SK-N-SH (cell line): ENCODE results near the gene NOL4. TPM values are rescaled to one million over a fixed set of nuclear protein-coding genes. Genes with fewer than 3 reads are reported as not detected.
A peak's percentile ranks its signal among the peaks of the same experiment; 100 is the strongest.

Experiments
- CTCF ChIA-PET: fragments of 300-600, 350-600 bp; formaldehyde crosslinking; extraction: SDS; loops from one replicate; lab custom pipeline; 2021; lab: Yijun Ruan, JAX
- POLR2A ChIA-PET: fragments of 350-600 bp; sonication (Branson Sonifier 250); formaldehyde crosslinking; extraction: SDS; loops from one replicate; lab custom pipeline; 2020; ENCODE audit warnings: antibody characterized with exemption, inconsistent platforms; lab: Yijun Ruan, JAX
- DNase-seq: peaks from one replicate; pipeline ENCODE4 v3.0.0; 2012
- H2AFZ ChIP-seq: fragments of 200-600 bp; sonication (generic); 2 replicates; pipeline ENCODE4 v1.8.1; 2016; ENCODE audit warnings: antibody characterized with exemption, mild to moderate bottlenecking, low read depth
- H3F3A ChIP-seq: fragments of 200-600 bp; sonication (generic); replicated peaks from 2 replicates; pipeline ENCODE3; 2016; ENCODE audit warnings: antibody characterized with exemption, mild to moderate bottlenecking; ENCODE audit not compliant: insufficient read depth
- H3K27ac ChIP-seq, 2 experiments: fragments of 200-500 bp in 1 of 2; fragments of 200-600 bp in 1 of 2; sonication (Bioruptor generic) in 1 of 2; sonication (generic), shearing (Covaris generic) in 1 of 2; 2 replicates each; pipeline versions ENCODE4 v1.5.1 to v1.6.1; 2014 to 2016; ENCODE audit warnings: low read depth in 2 of 2, inconsistent platforms in 1 of 2, low read length in 1 of 2, mild to moderate bottlenecking in 1 of 2, mixed read lengths in 1 of 2
- H3K27me3 ChIP-seq: fragments of 200-600 bp; sonication (generic), shearing (Covaris generic); 2 replicates; pipeline ENCODE4 v1.6.1; 2016; ENCODE audit warnings: mixed run types; ENCODE audit not compliant: insufficient read depth
- H3K36me3 ChIP-seq, 2 experiments: fragments of 200-500 bp in 1 of 2; fragments of 200-600 bp in 1 of 2; sonication (Bioruptor generic) in 1 of 2; sonication (generic) in 1 of 2; replicated peaks in 1 of 2; 2 replicates each; pipeline versions ENCODE3 to v1.5.1; 2014 to 2016; ENCODE audit warnings: low read length in 1 of 2, mild to moderate bottlenecking in 1 of 2; ENCODE audit not compliant: insufficient read depth in 2 of 2, control insufficient read depth in 1 of 2
- H3K4me1 ChIP-seq, 2 experiments: fragments of 200-500 bp in 1 of 2; fragments of 200-600 bp in 1 of 2; sonication (Bioruptor generic) in 1 of 2; sonication (generic), shearing (Covaris generic) in 1 of 2; 2 replicates each; pipeline versions ENCODE4 v1.5.1 to v1.6.1; 2014 to 2016; ENCODE audit warnings: low read depth in 1 of 2, low read length in 1 of 2, mixed run types in 1 of 2; ENCODE audit not compliant: insufficient read depth in 2 of 2, control insufficient read depth in 1 of 2
- H3K4me2 ChIP-seq: fragments of 200-600 bp; sonication (generic), shearing (Covaris generic); 2 replicates; pipeline ENCODE4 v1.6.1; 2017; ENCODE audit warnings: mixed run types
- H3K4me3 ChIP-seq, 2 experiments: fragments of 200-500 bp in 1 of 2; fragments of 200-600 bp in 1 of 2; sonication (Bioruptor generic) in 1 of 2; sonication (generic), shearing (Covaris generic) in 1 of 2; 2 replicates each; pipeline versions ENCODE4 v1.5.1 to v1.8.1; 2014 to 2016; ENCODE audit warnings: low read depth in 2 of 2, inconsistent platforms in 1 of 2, low read length in 1 of 2, mild to moderate bottlenecking in 1 of 2, mixed read lengths in 1 of 2, moderate library complexity in 1 of 2
- H3K79me2 ChIP-seq: fragments of 200-600 bp; sonication (generic); 2 replicates; pipeline ENCODE4 v1.8.1; 2017; ENCODE audit warnings: mild to moderate bottlenecking; ENCODE audit not compliant: insufficient read depth
- H3K9ac ChIP-seq: fragments of 200-600 bp; sonication (generic); 2 replicates; pipeline ENCODE4 v1.6.1; 2017; ENCODE audit warnings: mixed run types
- H3K9me2 ChIP-seq: fragments of 200-600 bp; sonication (generic); 2 replicates; pipeline ENCODE4 v1.6.1; 2017; ENCODE audit warnings: mixed run types
- H3K9me3 ChIP-seq: fragments of 200-600 bp; sonication (generic); 2 replicates; pipeline ENCODE4 v1.6.1; 2017; ENCODE audit warnings: mixed run types, mild to moderate bottlenecking, moderate library complexity
- H4K20me1 ChIP-seq: fragments of 200-600 bp; sonication (generic); 2 replicates; pipeline ENCODE4 v1.6.1; 2017; ENCODE audit warnings: mild to moderate bottlenecking, mixed run types; ENCODE audit not compliant: insufficient read depth
- CTCF ChIP-seq: fragments of 200-600 bp; sonication (generic); IDR thresholded peaks from 2 replicates; pipeline ENCODE4 v1.6.1; 2017; ENCODE audit warnings: antibody characterized with exemption, mild to moderate bottlenecking, moderate library complexity
- ELF1 ChIP-seq: IDR thresholded peaks from 2 replicates; pipeline ENCODE4 v1.4.0; 2012
- EP300 ChIP-seq, 2 experiments: IDR thresholded peaks; 2 replicates each; pipeline versions ENCODE4 v1.4.0 to v1.6.1; 2012; ENCODE audit warnings: borderline replicate concordance in 1 of 2, low read depth in 1 of 2, low read length in 1 of 2
- FOSL2 ChIP-seq: IDR thresholded peaks from 2 replicates; pipeline ENCODE4 v1.4.0; 2012; ENCODE audit warnings: low read depth, mild to moderate bottlenecking, moderate library complexity, borderline replicate concordance
- FOXJ3 ChIP-seq: sonication (generic); formaldehyde crosslinking; IDR thresholded peaks from 2 replicates; pipeline ENCODE4 v1.5.1; 2020; ENCODE audit warnings: mild to moderate bottlenecking, missing genetic modification reagents
- GATA2 ChIP-seq: sonication (generic); formaldehyde crosslinking; IDR thresholded peaks from 2 replicates; pipeline ENCODE4 v1.5.0; 2020; ENCODE audit warnings: mild to moderate bottlenecking, missing genetic modification reagents
- IRF3 ChIP-seq: fragments of 150-350 bp; IDR thresholded peaks from 2 replicates; pipeline ENCODE4 v1.6.1; 2016; ENCODE audit warnings: mild to moderate bottlenecking, low read depth, low read length
- JUND ChIP-seq: IDR thresholded peaks from 2 replicates; pipeline ENCODE4 v1.4.0; 2012
- MAX ChIP-seq: IDR thresholded peaks from 2 replicates; pipeline ENCODE4 v1.4.0; 2012; ENCODE audit warnings: low read depth
- MEF2A ChIP-seq: IDR thresholded peaks from 2 replicates; pipeline ENCODE4 v1.4.0; 2012; ENCODE audit warnings: low read depth, borderline replicate concordance
- MXI1 ChIP-seq: IDR thresholded peaks from 2 replicates; pipeline ENCODE4 v1.6.1; 2012; ENCODE audit warnings: mild to moderate bottlenecking, low read depth, low read length, improper control_type of control experiment
- NFIC ChIP-seq: IDR thresholded peaks from 2 replicates; pipeline ENCODE4 v1.4.0; 2012; ENCODE audit warnings: borderline replicate concordance
- NRF1 ChIP-seq: IDR thresholded peaks from 2 replicates; pipeline ENCODE4 v1.6.1; 2012; ENCODE audit warnings: low read depth, mild to moderate bottlenecking, low read length
- PBX3 ChIP-seq: IDR thresholded peaks from 2 replicates; pipeline ENCODE4; 2012
- POLR2AphosphoS5 ChIP-seq: IDR thresholded peaks from 2 replicates; pipeline ENCODE4 v1.6.1; 2012; ENCODE audit warnings: low read depth, low read length
- RAD21 ChIP-seq: IDR thresholded peaks from 2 replicates; pipeline ENCODE4 v1.6.1; 2012; ENCODE audit warnings: mild to moderate bottlenecking, low read length
- RCOR1 ChIP-seq: fragments of 150-350 bp; IDR thresholded peaks from 2 replicates; pipeline ENCODE4 v1.6.1; 2017; ENCODE audit warnings: antibody characterized with exemption, low read length
- RFX5 ChIP-seq: IDR thresholded peaks from 2 replicates; pipeline ENCODE4 v1.6.1; 2012; ENCODE audit warnings: mild to moderate bottlenecking, improper control_type of control experiment, low read length
- RXRA ChIP-seq: IDR thresholded peaks from 2 replicates; pipeline ENCODE4 v1.4.0; 2012; ENCODE audit warnings: low read depth, mild to moderate bottlenecking, borderline replicate concordance
- SMC3 ChIP-seq: IDR thresholded peaks from 2 replicates; pipeline ENCODE4 v1.6.1; 2012; ENCODE audit warnings: low read depth, low read length, improper control_type of control experiment
- TCF12 ChIP-seq: IDR thresholded peaks from 2 replicates; pipeline ENCODE4 v1.4.0; 2012
- TEAD4 ChIP-seq: IDR thresholded peaks from 2 replicates; pipeline ENCODE4 v1.4.0; 2012; ENCODE audit warnings: mild to moderate bottlenecking, borderline replicate concordance; ENCODE audit not compliant: insufficient read depth
- USF1 ChIP-seq: IDR thresholded peaks from 2 replicates; pipeline ENCODE4 v1.4.0; 2012; ENCODE audit warnings: low read depth, borderline replicate concordance
- USF2 ChIP-seq: fragments of 150-350 bp; IDR thresholded peaks from 2 replicates; pipeline ENCODE4 v1.6.1; 2017; ENCODE audit warnings: antibody characterized with exemption, low read length, low read depth, borderline replicate concordance
- YY1 ChIP-seq: IDR thresholded peaks from 2 replicates; pipeline ENCODE4 v1.4.0; 2012; ENCODE audit warnings: low read depth, mild to moderate bottlenecking
- ZBTB33 ChIP-seq: IDR thresholded peaks from 2 replicates; pipeline ENCODE4 v1.4.0; 2012; ENCODE audit warnings: low read depth, borderline replicate concordance
- WGBS: methylation state at CpG from one replicate; pipeline ENCODE4 v1.1.6; 2017; ENCODE audit warnings: low lambda C conversion rate; 5-methylcytosine and 5-hydroxymethylcytosine counted together
- polyA plus RNA-seq, 3 experiments: library from polyadenylated mRNA; depleted of rRNA; stranded (reverse); fragments of >200 nt; gene quantifications; 2 replicates each; pipeline ENCODE4 v1.2.3, GENCODE V29; 2012

The NOL4 gene
- polyA plus RNA-seq, 1 of the 3 experiments (the other 2 are of a cell fraction) = 0.07 TPM

GRCh38 chr18:34222307-34223163, 2.2 kb downstream of the NOL4 start:
- no peaks in the 10 kb centered on the region for H3K79me2 ChIP-seq
- no peaks in the 10 kb centered on the region for H3K9me3 ChIP-seq
- DNase-seq = peak; percentile 64
- H3K36me3 ChIP-seq = no peaks in the 10 kb centered on the region
- CTCF ChIA-PET = interaction anchor here (0.6 to 5.7 kb wide), 9 partner anchors 23 to 585 kb away, joined by 3 to 49 read pairs (median 3); no protein-coding TSS in a partner anchor
- peak overlapping the region; percentile 92 for H3K4me2 ChIP-seq
- peak overlapping the region; percentile 58 to 63 for H3K4me3 ChIP-seq
- H4K20me1 ChIP-seq = no peaks in the 10 kb centered on the region
- peak overlapping the region in 1 of 2 experiments; percentile 97; a peak in 2 of 4 replicates for H3K27ac ChIP-seq
- peaks cover 0 to 5% of the 10 kb centered on the region in 2 experiments; a peak in 2 of 4 replicates for H3K4me1 ChIP-seq
- 2% methylated on average over 27 of the region's 68 CpGs for WGBS
- no peaks in the 10 kb centered on the region for H3F3A ChIP-seq
- peaks cover 37% of the 10 kb centered on the region for H3K27me3 ChIP-seq
- H2AFZ ChIP-seq = peak overlapping the region; percentile 57; the same call in 1 of the 2 replicates
- no peaks in the 10 kb centered on the region for H3K9me2 ChIP-seq
- no peak overlapping the region for H3K9ac ChIP-seq
- POLR2A ChIA-PET = interaction anchor here (0.9 to 1.5 kb wide), 3 partner anchors 64 to 100 kb away, joined by 4 to 16 read pairs (median 5); no protein-coding TSS in a partner anchor
- no peak for TF ChIP-seq RAD21
- TF ChIP-seq NFIC = 0 out of 2 replicates have a peak, but pooled peaks have one; percentile 19
- no peak for TF ChIP-seq YY1
- TF ChIP-seq FOSL2 = no peak
- TF ChIP-seq FOXJ3 (CRISPR knock-in tag) = no peak
- no peak for TF ChIP-seq ZBTB33
- no peak for TF ChIP-seq EP300 (IDR thresholded peaks at IDR 0.05; ENCODE audit: borderline replicate concordance in 1 of 2, low read depth in 1 of 2, low read length in 1 of 2)
- no peak for TF ChIP-seq NRF1
- no peak for TF ChIP-seq MAX
- no peak for TF ChIP-seq SMC3
- peak; percentile 92 for TF ChIP-seq GATA2 (CRISPR knock-in tag)
- TF ChIP-seq RXRA = no peak
- no peak for TF ChIP-seq CTCF
- no peak for TF ChIP-seq TEAD4
- no peak for TF ChIP-seq TCF12
- TF ChIP-seq RCOR1 = no peak
- TF ChIP-seq ELF1 = no peak
- no peak for TF ChIP-seq RFX5
- TF ChIP-seq POLR2AphosphoS5 = no peak
- no peak for TF ChIP-seq USF1
- TF ChIP-seq IRF3 = no peak
- TF ChIP-seq MEF2A = no peak
- no peak for TF ChIP-seq JUND
- no peak for TF ChIP-seq PBX3
- peak; percentile 57 for TF ChIP-seq MXI1
- TF ChIP-seq USF2 = no peak
